Left ventricle myocardium inferior (tissue), 1 donor: ENCODE measurements around the gene CD82. TPM values are rescaled to one million over a fixed set of nuclear protein-coding genes. Genes with fewer than 3 reads are reported as not detected.

ENCODE experiments used
- DNase-seq: peaks from one replicate; pipeline ENCODE4 v3.0.0-alpha.2; 2020
- H3K27ac ChIP-seq: fragments of 200-600 bp; replicated peaks from 2 replicates; pipeline ENCODE4 v1.8.0; 2021
- H3K27me3 ChIP-seq: fragments of 200-600 bp; 2 replicates; pipeline ENCODE4 v1.8.0; 2021; ENCODE audit warnings: low read depth
- H3K36me3 ChIP-seq: fragments of 200-600 bp; 2 replicates; pipeline ENCODE4 v1.8.0; 2021
- H3K4me1 ChIP-seq: fragments of 200-600 bp; 2 replicates; pipeline ENCODE4 v1.8.0; 2021
- H3K4me3 ChIP-seq: fragments of 200-600 bp; 2 replicates; pipeline ENCODE4 v1.8.0; 2021; ENCODE audit warnings: mild to moderate bottlenecking, moderate library complexity
- H3K9me3 ChIP-seq: fragments of 200-600 bp; replicated peaks from 2 replicates; pipeline ENCODE4 v1.8.0; 2021
- CTCF ChIP-seq: fragments of 200-600 bp; IDR thresholded peaks from 2 replicates; pipeline ENCODE4 v1.8.0; 2021; ENCODE audit warnings: antibody characterized with exemption, mild to moderate bottlenecking, borderline replicate concordance
- intact Hi-C: fragments of 100-400 bp; cut with micrococcal nuclease; formaldehyde crosslinking; loops from one replicate; pipeline ENCODE4 v1.11.0; 2022
- total RNA-seq: library from RNA; stranded (reverse); fragmentation: NEBNext Ultra II Directional; extraction: Animal tissue kit (Norgen Biotek cat#: 25700); gene quantifications from one replicate; pipeline ENCODE4 v1.2.1, GENCODE V29; 2021
- donor health status: DM: no; HTN: yes; CAD: no; lungs with severe emphysema.

Gene CD82
- total RNA-seq, 1 donor from 2014 or later, result 49.6 TPM

- Histone ChIP-seq H3K36me3 (no peaks in the 10 kb centered on the region), H3K27ac (peak overlapping the region; percentile 98), H3K9me3 (no peaks in the 10 kb centered on the region), H3K4me1 (peaks cover 52% of the 10 kb centered on the region), H3K4me3 (no peak overlapping the region), H3K27me3 (no peaks in the 10 kb centered on the region)
- TF ChIP-seq CTCF, result no peak
- no peak for DNase-seq
- intact Hi-C loops, result no loop called here
Observed at GRCh38 chr11:44563711-44564110, 1.8 kb upstream of the CD82 start.

GRCh38 chr11:44564166-44564565, 1.3 kb upstream of the CD82 start:
- TF ChIP-seq CTCF, result no peak
- H3K4me3 ChIP-seq, result peak overlapping the region; percentile 77
- no peaks in the 10 kb centered on the region for H3K36me3 ChIP-seq
- peaks cover 57% of the 10 kb centered on the region for H3K4me1 ChIP-seq
- no peak for DNase-seq
- intact Hi-C loops, result no loop called here
- no peaks in the 10 kb centered on the region for H3K9me3 ChIP-seq
- H3K27ac ChIP-seq, result peak overlapping the region; percentile 98
- H3K27me3 ChIP-seq, result no peaks in the 10 kb centered on the region

GRCh38 chr11:44564670-44565210, 723 bp upstream of the CD82 start:
- peak overlapping the region; percentile 77 for H3K4me3 ChIP-seq
- peak; percentile 84 for DNase-seq

GRCh38 chr11:44565953-44566949, 788 bp downstream of the CD82 start:
- no peaks in the 10 kb centered on the region for H3K27me3 ChIP-seq
- no peak for TF ChIP-seq CTCF
- no peaks in the 10 kb centered on the region for H3K36me3 ChIP-seq
- peak overlapping the region; percentile 77 for H3K4me3 ChIP-seq
- H3K4me1 ChIP-seq, result peaks cover 78% of the 10 kb centered on the region
- H3K27ac ChIP-seq, result peak overlapping the region; percentile 98
- no peaks in the 10 kb centered on the region for H3K9me3 ChIP-seq
- no peak for DNase-seq
- intact Hi-C loops, result no loop called here

More at GRCh38 chr11:44564670-44565210, 723 bp upstream of the CD82 start:
- Histone ChIP-seq H3K4me1 (peaks cover 63% of the 10 kb centered on the region), H3K9me3 (no peaks in the 10 kb centered on the region), H3K27ac (peak overlapping the region; percentile 98), H3K36me3 (no peaks in the 10 kb centered on the region), H3K27me3 (no peaks in the 10 kb centered on the region)
- TF ChIP-seq CTCF, result no peak
- intact Hi-C loops, result no loop called here

GRCh38 chr11:44566952-44567875, 1.8 kb downstream of the CD82 start:
- Histone ChIP-seq H3K9me3 (no peaks in the 10 kb centered on the region), H3K27me3 (no peaks in the 10 kb centered on the region), H3K4me3 (peak overlapping the region; percentile 77), H3K27ac (peak overlapping the region; percentile 98), H3K4me1 (peaks cover 88% of the 10 kb centered on the region), H3K36me3 (no peaks in the 10 kb centered on the region)
- intact Hi-C loops, result no loop called here
- no peak for TF ChIP-seq CTCF
- no peak for DNase-seq
